Measurements from ENCODE around the gene TPCN2. TPM values are rescaled to one million over a fixed set of nuclear protein-coding genes. Genes with fewer than 3 reads are reported as not detected.

Gene TPCN2
- total RNA-seq, 5 donors from 2014 or later (not counting 1 experiment from before 2014, with no cell fraction given): 14.9 to 34.3 (median 19.4) TPM

GRCh38 chr11:69086152-69087132 is 37.7 kb downstream of the TPCN2 start:
- DNase-seq (no peak), ATAC-seq (replicated peaks in 1 of 4) (no peak)
- H3K9me3 ChIP-seq: no peaks in the 10 kb centered on the region
- 89% methylated on average over 27 of the region's 28 CpGs for WGBS (ENCODE audit: insufficient coverage)
- Mint-ChIP-seq H3K9me3 (no peaks in the 10 kb centered on the region), H3K27me3 (no peaks in the 10 kb centered on the region), H3K27ac (no peak overlapping the region), H3K36me3 (peaks cover 17% of the 10 kb centered on the region), H3K4me1 (peaks cover 0 to 10% (median 0%) of the 10 kb centered on the region in 3 donors), H3K4me3 (no peak overlapping the region)
- no peak overlapping the region for H3K27ac ChIP-seq (ENCODE audit: low read length)
- H3K4me3 ChIP-seq (ENCODE audit: control insufficient read depth in 1 of 2, extremely low read depth in 1 of 2, low read length in 1 of 2): no peak overlapping the region
- no peaks in the 10 kb centered on the region for H3K27me3 ChIP-seq (replicated peaks in 1 of 2; ENCODE audit: control insufficient read depth in 2 of 2, extremely low read depth in 1 of 2, insufficient read depth in 2 of 2, low read length in 1 of 2)
- peaks cover 0 to 4% of the 10 kb centered on the region in 2 experiments for H3K4me1 ChIP-seq (ENCODE audit: control insufficient read depth in 1 of 2, extremely low read depth in 1 of 2, insufficient read depth in 2 of 2, low read length in 2 of 2)
- ChIA-PET CTCF (no interaction called here), POLR2A (no interaction called here)
- H3K36me3 ChIP-seq (ENCODE audit: control insufficient read depth in 2 of 2, extremely low read depth in 1 of 2, insufficient read depth in 1 of 2, low read length in 1 of 2): peaks cover 6 to 36% of the 10 kb centered on the region in 2 donors

DNA sequence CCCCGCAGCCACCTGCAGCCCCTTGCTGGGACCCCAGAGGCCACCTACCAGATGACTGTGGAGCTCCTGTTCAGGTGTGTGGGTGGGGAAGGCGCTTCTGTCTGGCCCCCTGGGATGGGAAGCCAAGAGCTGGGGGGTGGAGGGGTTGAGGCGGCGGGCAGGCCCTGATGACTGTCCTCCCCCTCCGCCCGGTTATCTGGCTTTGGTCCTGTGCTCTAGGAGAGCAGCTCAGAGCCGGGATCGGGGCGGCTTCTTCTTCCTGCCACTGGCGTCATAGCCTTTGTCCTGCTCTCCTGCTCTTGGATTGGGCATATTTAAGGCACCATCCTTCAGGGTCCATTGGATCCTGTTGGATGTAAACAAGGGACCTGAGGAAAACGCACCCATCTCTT is 38.4 kb downstream of the TPCN2 start:
- 89% methylated on average over 6 of the region's 11 CpGs for WGBS (ENCODE audit: insufficient coverage)
- POLR2A ChIA-PET: no interaction called here

GRCh38 chr11:69087811-69088210 is 39.1 kb downstream of the TPCN2 start:
- no peak overlapping the region for H3K4me3 ChIP-seq (ENCODE audit: control insufficient read depth in 1 of 2, extremely low read depth in 1 of 2, low read length in 1 of 2)
- no peak overlapping the region for H3K4me3 Mint-ChIP-seq
- no peaks in the 10 kb centered on the region for H3K27me3 ChIP-seq (replicated peaks in 1 of 2; ENCODE audit: control insufficient read depth in 2 of 2, extremely low read depth in 1 of 2, insufficient read depth in 2 of 2, low read length in 1 of 2)
- H3K27me3 Mint-ChIP-seq: no peaks in the 10 kb centered on the region
- H3K4me1 Mint-ChIP-seq: peaks cover 0 to 4% (median 0%) of the 10 kb centered on the region in 3 donors
- peaks cover 19% of the 10 kb centered on the region for H3K36me3 Mint-ChIP-seq
- WGBS (ENCODE audit: insufficient coverage): 91% methylated on average over 14 of the region's 14 CpGs
- no peak for ATAC-seq (replicated peaks in 1 of 4)
- peaks cover 4 to 31% of the 10 kb centered on the region in 2 donors for H3K36me3 ChIP-seq (ENCODE audit: control insufficient read depth in 2 of 2, extremely low read depth in 1 of 2, insufficient read depth in 1 of 2, low read length in 1 of 2)
- CTCF ChIA-PET: interaction anchor here in 1 of 2 donors (0.7 kb wide), 1 partner anchor 504 kb away, joined by 3 read pairs; no protein-coding TSS in a partner anchor
- no peak for DNase-seq
- POLR2A ChIA-PET: no interaction called here
- no peak overlapping the region for H3K27ac ChIP-seq (ENCODE audit: low read length)
- no peaks in the 10 kb centered on the region for H3K9me3 Mint-ChIP-seq
- H3K4me1 ChIP-seq (ENCODE audit: control insufficient read depth in 1 of 2, extremely low read depth in 1 of 2, insufficient read depth in 2 of 2, low read length in 2 of 2): peaks cover 0 to 4% of the 10 kb centered on the region in 2 experiments
- H3K27ac Mint-ChIP-seq: no peak overlapping the region
- H3K9me3 ChIP-seq: no peaks in the 10 kb centered on the region

More for the DNA sequence above, 38.4 kb downstream of the TPCN2 start:
- Mint-ChIP-seq H3K4me3 (no peak overlapping the region), H3K4me1 (peaks cover 0 to 5% (median 0%) of the 10 kb centered on the region in 3 donors), H3K36me3 (peaks cover 18% of the 10 kb centered on the region), H3K9me3 (no peaks in the 10 kb centered on the region), H3K27ac (no peak overlapping the region), H3K27me3 (no peaks in the 10 kb centered on the region)
- Histone ChIP-seq H3K9me3 (no peaks in the 10 kb centered on the region), H3K27me3 (replicated peaks in 1 of 2; ENCODE audit: control insufficient read depth in 2 of 2, extremely low read depth in 1 of 2, insufficient read depth in 2 of 2, low read length in 1 of 2) (no peaks in the 10 kb centered on the region), H3K4me1 (ENCODE audit: control insufficient read depth in 1 of 2, extremely low read depth in 1 of 2, insufficient read depth in 2 of 2, low read length in 2 of 2) (peaks cover 0 to 4% of the 10 kb centered on the region in 2 experiments), H3K4me3 (ENCODE audit: control insufficient read depth in 1 of 2, extremely low read depth in 1 of 2, low read length in 1 of 2) (no peak overlapping the region), H3K27ac (ENCODE audit: low read length) (no peak overlapping the region), H3K36me3 (ENCODE audit: control insufficient read depth in 2 of 2, extremely low read depth in 1 of 2, insufficient read depth in 1 of 2, low read length in 1 of 2) (peaks cover 6 to 32% of the 10 kb centered on the region in 2 donors)
- ATAC-seq (replicated peaks in 1 of 4) (no peak), DNase-seq (no peak)
- CTCF ChIA-PET: interaction anchor here in 1 of 2 donors (0.7 kb wide), 1 partner anchor 503 kb away, joined by 3 read pairs; no protein-coding TSS in a partner anchor

- CTCF ChIA-PET: no interaction called here
- H3K36me3 ChIP-seq (ENCODE audit: control insufficient read depth in 2 of 2, extremely low read depth in 1 of 2, insufficient read depth in 1 of 2, low read length in 1 of 2): peaks cover 0 to 28% of the 10 kb centered on the region in 2 donors
- H3K27me3 Mint-ChIP-seq: no peaks in the 10 kb centered on the region
- peaks cover 0 to 4% of the 10 kb centered on the region in 2 experiments for H3K4me1 ChIP-seq (ENCODE audit: control insufficient read depth in 1 of 2, extremely low read depth in 1 of 2, insufficient read depth in 2 of 2, low read length in 2 of 2)
- no peaks in the 10 kb centered on the region for H3K9me3 ChIP-seq
- H3K27ac ChIP-seq (ENCODE audit: low read length): no peak overlapping the region
- H3K27ac Mint-ChIP-seq: no peak overlapping the region
- peaks cover 0 to 4% (median 0%) of the 10 kb centered on the region in 3 donors for H3K4me1 Mint-ChIP-seq
- DNase-seq (peak in 29 of 35 experiments; percentile 14 to 69 (median 37)), ATAC-seq (replicated peaks in 1 of 4) (peak in 3 of 4 experiments; percentile 61 to 66 (median 64))
- H3K36me3 Mint-ChIP-seq: peaks cover 15% of the 10 kb centered on the region
- H3K4me3 Mint-ChIP-seq: no peak overlapping the region
- WGBS (ENCODE audit: insufficient coverage): 58% methylated on average over 6 of the region's 11 CpGs
- no peaks in the 10 kb centered on the region for H3K9me3 Mint-ChIP-seq
- H3K4me3 ChIP-seq (ENCODE audit: control insufficient read depth in 1 of 2, extremely low read depth in 1 of 2, low read length in 1 of 2): no peak overlapping the region
- POLR2A ChIA-PET: no interaction called here
- H3K27me3 ChIP-seq (replicated peaks in 1 of 2; ENCODE audit: control insufficient read depth in 2 of 2, extremely low read depth in 1 of 2, insufficient read depth in 2 of 2, low read length in 1 of 2): no peaks in the 10 kb centered on the region
Observed at GRCh38 chr11:69088676-69089146, 40.0 kb downstream of the TPCN2 start.

DNA sequence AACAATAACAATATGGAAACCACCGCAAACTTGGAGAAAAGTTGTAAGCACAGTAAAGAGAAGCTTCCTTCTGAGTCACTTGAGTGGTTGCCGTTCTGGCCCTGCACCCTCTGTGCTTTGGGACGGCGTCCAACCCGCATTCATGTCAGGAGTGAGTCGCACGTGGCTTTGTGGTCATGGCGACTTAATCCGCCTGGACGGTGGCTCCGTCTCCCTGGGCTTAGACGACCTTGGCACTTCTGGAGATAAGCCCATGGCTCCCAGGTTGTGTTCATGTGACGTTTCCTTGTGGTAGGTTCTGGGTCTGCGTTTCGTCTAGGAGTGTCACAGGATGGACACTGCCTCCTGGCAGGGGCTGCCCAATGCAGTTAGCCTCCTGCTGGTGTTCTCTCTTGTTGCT is 40.5 kb downstream of the TPCN2 start:
- H3K4me1 ChIP-seq (ENCODE audit: control insufficient read depth in 1 of 2, extremely low read depth in 1 of 2, insufficient read depth in 2 of 2, low read length in 2 of 2): peaks cover 0 to 4% of the 10 kb centered on the region in 2 experiments
- DNase-seq (no peak), ATAC-seq (replicated peaks in 1 of 4) (no peak)
- H3K27me3 Mint-ChIP-seq: no peaks in the 10 kb centered on the region
- no peaks in the 10 kb centered on the region for H3K9me3 Mint-ChIP-seq
- no peaks in the 10 kb centered on the region for H3K9me3 ChIP-seq
- ChIA-PET CTCF (no interaction called here), POLR2A (no interaction called here)
- no peak overlapping the region for H3K27ac ChIP-seq (ENCODE audit: low read length)
- WGBS (ENCODE audit: insufficient coverage): 74% methylated on average over 12 of the region's 15 CpGs
- peaks cover 0 to 27% of the 10 kb centered on the region in 2 donors for H3K36me3 ChIP-seq (ENCODE audit: control insufficient read depth in 2 of 2, extremely low read depth in 1 of 2, insufficient read depth in 1 of 2, low read length in 1 of 2)
- no peak overlapping the region for H3K4me3 Mint-ChIP-seq
- no peak overlapping the region for H3K4me3 ChIP-seq (ENCODE audit: control insufficient read depth in 1 of 2, extremely low read depth in 1 of 2, low read length in 1 of 2)
- no peaks in the 10 kb centered on the region for H3K27me3 ChIP-seq (replicated peaks in 1 of 2; ENCODE audit: control insufficient read depth in 2 of 2, extremely low read depth in 1 of 2, insufficient read depth in 2 of 2, low read length in 1 of 2)
- no peak overlapping the region for H3K27ac Mint-ChIP-seq
- H3K4me1 Mint-ChIP-seq: peaks cover 0 to 4% (median 0%) of the 10 kb centered on the region in 3 donors
- peaks cover 15% of the 10 kb centered on the region for H3K36me3 Mint-ChIP-seq

DNA sequence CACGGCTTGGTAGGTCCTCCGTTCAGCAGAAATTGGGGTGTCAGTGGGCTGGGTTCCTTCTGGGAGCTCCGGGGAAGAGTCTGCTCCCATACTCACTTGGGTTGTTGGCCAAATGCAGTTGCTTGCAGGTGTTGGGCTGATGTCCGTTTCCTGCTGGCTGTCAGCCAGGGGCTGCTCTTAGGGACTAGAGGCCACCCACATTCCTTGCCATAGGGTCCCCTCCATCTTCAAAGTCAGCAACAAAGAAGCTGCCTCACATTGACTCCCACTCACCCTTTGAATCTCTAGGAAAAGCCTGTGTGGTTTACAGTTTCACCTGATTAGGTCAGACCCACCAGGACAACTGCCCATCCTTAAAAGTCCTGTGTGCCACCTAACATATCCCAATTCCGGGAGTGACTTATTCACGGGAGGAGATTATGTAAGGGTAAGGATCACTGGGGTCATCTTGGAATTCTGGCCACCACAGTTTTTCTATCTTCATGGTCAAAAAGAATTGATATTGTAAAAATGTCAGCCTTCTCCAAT is 43.0 kb downstream of the TPCN2 start:
- no peak for DNase-seq
- Mint-ChIP-seq H3K36me3 (peaks cover 15% of the 10 kb centered on the region), H3K27ac (no peak overlapping the region), H3K27me3 (no peaks in the 10 kb centered on the region), H3K4me1 (peaks cover 0 to 4% (median 0%) of the 10 kb centered on the region in 3 donors), H3K9me3 (no peaks in the 10 kb centered on the region), H3K4me3 (no peak overlapping the region)
- no peak for ATAC-seq (replicated peaks in 1 of 4)
- Histone ChIP-seq H3K36me3 (ENCODE audit: control insufficient read depth in 2 of 2, extremely low read depth in 1 of 2, insufficient read depth in 1 of 2, low read length in 1 of 2) (peaks cover 0 to 15% of the 10 kb centered on the region in 2 donors), H3K27ac (ENCODE audit: low read length) (no peak overlapping the region), H3K4me1 (ENCODE audit: control insufficient read depth in 1 of 2, extremely low read depth in 1 of 2, insufficient read depth in 2 of 2, low read length in 2 of 2) (peaks cover 0 to 4% of the 10 kb centered on the region in 2 experiments), H3K27me3 (replicated peaks in 1 of 2; ENCODE audit: control insufficient read depth in 2 of 2, extremely low read depth in 1 of 2, insufficient read depth in 2 of 2, low read length in 1 of 2) (no peaks in the 10 kb centered on the region), H3K4me3 (ENCODE audit: control insufficient read depth in 1 of 2, extremely low read depth in 1 of 2, low read length in 1 of 2) (no peak overlapping the region), H3K9me3 (no peaks in the 10 kb centered on the region)
- WGBS (ENCODE audit: insufficient coverage): 100% methylated on average over 3 of the region's 6 CpGs
- CTCF ChIA-PET: interaction anchor here in 1 of 2 donors (0.7 kb wide), 1 partner anchor 258 kb away, joined by 5 read pairs; no protein-coding TSS in a partner anchor
- POLR2A ChIA-PET: interaction anchor here in 1 of 2 donors (0.5 kb wide), 1 partner anchor 264 kb away, joined by 3 read pairs; no protein-coding TSS in a partner anchor

All from T-cell (primary cell).